A549 (cell line): Measurements from ENCODE around the gene TRIM71. TPM values are rescaled to one million over a fixed set of nuclear protein-coding genes. Genes with fewer than 3 reads are reported as not detected.
A peak's percentile ranks its signal among the peaks of the same experiment; 100 is the strongest.
"Not testable (repeated sequence)": the region's sequence is repeated elsewhere in the genome, so short reads cannot be mapped to it uniquely, and the experiment has no call there.

ENCODE experiments used
- ATAC-seq, 2 experiments: fragments of 200-7000 bp in 1 of 2; fragments of >200 bp in 1 of 2; cut with Nextera tagmentation in 1 of 2; cut with Tn5 transposase in 1 of 2; 3 replicates each; pipeline versions ENCODE4 v1.8.0 to v1.9.1; 2018 to 2020; ENCODE audit warnings: mild to moderate bottlenecking in 1 of 2, moderate library complexity in 1 of 2
- CTCF ChIA-PET: fragments of 300-600 bp; sonication (Branson Sonifier 250); formaldehyde crosslinking; extraction: SDS; loops from one replicate; lab custom pipeline; 2021; ENCODE audit warnings: antibody characterized with exemption, inconsistent platforms; lab: Yijun Ruan, JAX
- POLR2A ChIA-PET: fragments of 350-600 bp; formaldehyde crosslinking; extraction: SDS; loops from one replicate; lab custom pipeline; 2021; ENCODE audit warnings: antibody characterized with exemption, inconsistent platforms; lab: Yijun Ruan, JAX
- DNase-seq, 2 experiments: peaks; one replicate each; pipeline versions ENCODE4 v3.0.0 to v3.0.0-alpha.2; 2011 to 2016; ENCODE audit warnings: low read depth in 1 of 2, low spot score in 1 of 2
- FAIRE-seq: peaks from 2 replicates; lab custom pipeline; 2011; peaks lifted over from hg19 to GRCh38; lab: Jason Lieb, UNC
- H3K27ac ChIP-seq, 2 experiments: fragments of >200 bp; sonication (Bioruptor Twin); formaldehyde crosslinking; 3 replicates each; pipeline ENCODE4 v1.5.1; 2016 to 2017
- H3K4me1 ChIP-seq: fragments of >200 bp; sonication (Bioruptor Twin); formaldehyde crosslinking; 3 replicates; pipeline ENCODE4 v1.6.1; 2016
- H3K4me2 ChIP-seq: fragments of >200 bp; sonication (Bioruptor Twin); formaldehyde crosslinking; 3 replicates; pipeline ENCODE4 v1.6.1; 2016
- H3K4me3 ChIP-seq: fragments of >200 bp; sonication (Bioruptor Twin); formaldehyde crosslinking; 3 replicates; pipeline ENCODE4 v1.5.1; 2016
- H3K9me3 ChIP-seq: fragments of >200 bp; sonication (Bioruptor Twin); formaldehyde crosslinking; 3 replicates; pipeline ENCODE4 v1.6.1; 2016
- ATOH8 ChIP-seq: fragments of 250-450 bp; sonication (Bioruptor Pico); IDR thresholded peaks from 2 replicates; pipeline ENCODE4 v1.5.0; 2020; ENCODE audit warnings: low read depth, mild to moderate bottlenecking, moderate library complexity
- BCL3 ChIP-seq: fragments of >200 bp; sonication (Bioruptor Twin); formaldehyde crosslinking; IDR thresholded peaks from 3 replicates; pipeline ENCODE4 v1.6.1; 2016
- CEBPB ChIP-seq, 2 experiments: fragments of >200 bp in 1 of 2; sonication (Bioruptor Twin) in 1 of 2; formaldehyde crosslinking in 1 of 2; IDR thresholded peaks; 2 replicates each; pipeline ENCODE4 v1.6.1; 2012 to 2016
- CTCF ChIP-seq: fragments of >200 bp; sonication (Bioruptor Twin); formaldehyde crosslinking; IDR thresholded peaks from 3 replicates; pipeline ENCODE4 v1.5.1; 2016
- EHMT2 ChIP-seq: fragments of 200-600 bp; sonication (generic); IDR thresholded peaks from 2 replicates; pipeline ENCODE4 v1.6.1; 2016; ENCODE audit warnings: antibody characterized with exemption, low read depth, mild to moderate bottlenecking, moderate library complexity
- ESRRA ChIP-seq: fragments of 150-350 bp; IDR thresholded peaks from 2 replicates; pipeline ENCODE4 v1.6.1; 2014; ENCODE audit warnings: mild to moderate bottlenecking, low read length, borderline replicate concordance
- FOSL2 ChIP-seq, 2 experiments: fragments of 450-650 bp in 1 of 2; fragments of >200 bp in 1 of 2; sonication (Bioruptor Twin) in 1 of 2; formaldehyde crosslinking; IDR thresholded peaks; 2 replicates each; pipeline versions ENCODE4 v1.5.0 to v1.6.1; 2016 to 2020; ENCODE audit warnings: mild to moderate bottlenecking in 1 of 2, moderate library complexity in 1 of 2
- FOXS1 ChIP-seq: fragments of 250-450 bp; sonication (Bioruptor Pico); IDR thresholded peaks from 2 replicates; pipeline ENCODE4 v1.5.0; 2020; ENCODE audit warnings: mild to moderate bottlenecking, moderate library complexity
- HDAC2 ChIP-seq: fragments of 200-600 bp; sonication (generic); IDR thresholded peaks from 2 replicates; pipeline ENCODE4 v1.6.1; 2016
- HMGXB4 ChIP-seq: fragments of 250-450 bp; sonication (Bioruptor Pico); IDR thresholded peaks from 2 replicates; pipeline ENCODE4 v1.5.0; 2021; ENCODE audit warnings: mild to moderate bottlenecking, moderate library complexity, borderline replicate concordance
- HOXA7 ChIP-seq: fragments of 250-450 bp; sonication (Bioruptor Pico); IDR thresholded peaks from 2 replicates; pipeline ENCODE4 v1.5.0; 2020; ENCODE audit warnings: mild to moderate bottlenecking, moderate library complexity
- HOXB5 ChIP-seq: fragments of 250-450 bp; sonication (Bioruptor Pico); IDR thresholded peaks from 2 replicates; pipeline ENCODE4 v1.5.0; 2020; ENCODE audit warnings: mild to moderate bottlenecking, moderate library complexity
- MAX ChIP-seq: IDR thresholded peaks from 2 replicates; pipeline ENCODE4 v1.6.1; 2012
- PBX3 ChIP-seq: IDR thresholded peaks from 2 replicates; pipeline ENCODE4 v1.6.1; 2012
- POLR2A ChIP-seq: IDR thresholded peaks from 2 replicates; pipeline ENCODE4 v1.6.1; 2012; ENCODE audit warnings: mild to moderate bottlenecking, low read length
- RAD21 ChIP-seq, 2 experiments: fragments of >200 bp in 1 of 2; sonication (Bioruptor Twin) in 1 of 2; formaldehyde crosslinking in 1 of 2; IDR thresholded peaks in 1 of 2; conservative IDR thresholded peaks in 1 of 2; 2 replicates in 1 of 2; 3 replicates in 1 of 2; pipeline ENCODE4 v1.6.1; 2012 to 2018; ENCODE audit warnings: inconsistent platforms in 1 of 2
- SMC3 ChIP-seq: fragments of >200 bp; sonication (Bioruptor Twin); formaldehyde crosslinking; IDR thresholded peaks from 3 replicates; pipeline ENCODE4 v1.6.1; 2018; ENCODE audit warnings: inconsistent platforms
- ZSCAN20 ChIP-seq: fragments of 250-450 bp; sonication (Bioruptor Pico); IDR thresholded peaks from 2 replicates; pipeline ENCODE4 v1.8.0; 2022; ENCODE audit warnings: mild to moderate bottlenecking, moderate library complexity
- WGBS: methylation state at CpG from one replicate; pipeline ENCODE4 v1.1.6; 2017; ENCODE audit errors: missing lambda C conversion rate; 5-methylcytosine and 5-hydroxymethylcytosine counted together
- polyA plus RNA-seq, 4 experiments: library from polyadenylated mRNA; depleted of rRNA in 3 of 4; stranded (reverse); fragments of >200 nt; fragmentation: RNase III in 1 of 4; extraction: RNeasy Plus Mini Kit Qiagen cat#74134 plus additional on column Dnase treatment in 1 of 4; gene quantifications; 2 replicates in 3 of 4; 3 replicates in 1 of 4; pipeline ENCODE4 v1.2.3, GENCODE V29; 2011 to 2017

Gene TRIM71
- polyA plus RNA-seq, 2 of the 4 experiments (the other 2 are of a cell fraction) = 0.01 TPM; not detected in 1

- H3K27ac ChIP-seq = peak overlapping the region in 1 of 2 experiments; percentile 51; a peak in 1 of 6 replicates
- TF ChIP-seq SMC3 (peak; percentile 29; the same call in 1 of the 3 replicates), CTCF (peak; percentile 14; the same call in 1 of the 3 replicates), RAD21 (conservative IDR thresholded peaks at IDR 0.05 in 1 of 2, IDR thresholded peaks at IDR 0.05 in 1 of 2) (peak; percentile 39 to 41; a peak in 3 of 5 replicates), MAX (peak; percentile 55)
- FAIRE-seq, H3K4me1 ChIP-seq, H3K9me3 ChIP-seq, POLR2A ChIA-PET: not testable (repeated sequence)
- peak overlapping the region; percentile 63 for H3K4me2 ChIP-seq
- CTCF ChIA-PET = interaction anchor here (0.7 to 3.3 kb wide), 12 partner anchors 9 to 172 kb away, joined by 3 to 14 read pairs (median 4); no protein-coding TSS in a partner anchor
- H3K4me3 ChIP-seq = peak overlapping the region; percentile 38
- ATAC-seq (peak; percentile 68 to 95; a peak in 4 of 6 replicates), DNase-seq (peak in 1 of 2 experiments; percentile 67)
- WGBS = 96% methylated on average over 5 of the region's 31 CpGs
Measured at GRCh38 chr3:32902887-32903371, 85.1 kb downstream of the TRIM71 start.

GRCh38 chr3:32903953-32904352 lies 86.2 kb downstream of the TRIM71 start:
- ATAC-seq = no peak
- Histone ChIP-seq H3K4me1 (no peaks in the 10 kb centered on the region), H3K27ac (no peak overlapping the region), H3K4me2 (no peak overlapping the region), H3K4me3 (no peak overlapping the region), H3K9me3 (no peaks in the 10 kb centered on the region)
- no peak for DNase-seq
- CTCF ChIA-PET = interaction anchor here (1.1 kb wide), 1 partner anchor 86 kb away, joined by 3 read pairs; no protein-coding TSS in a partner anchor
- FAIRE-seq = no peak
- POLR2A ChIA-PET = no interaction called here
- WGBS = 83% methylated on average over 10 of the region's 10 CpGs
- no peak for TF ChIP-seq BCL3
- no peak for TF ChIP-seq CEBPB (IDR thresholded peaks at IDR 0.05)
- TF ChIP-seq HOXB5 = no peak
- no peak for TF ChIP-seq POLR2A
- no peak for TF ChIP-seq PBX3
- TF ChIP-seq ATOH8 (CRISPR knock-in tag) = no peak
- no peak for TF ChIP-seq SMC3
- no peak for TF ChIP-seq FOXS1
- TF ChIP-seq ZSCAN20 (CRISPR knock-in tag) = no peak
- TF ChIP-seq HOXA7 = no peak
- no peak for TF ChIP-seq EHMT2
- no peak for TF ChIP-seq FOSL2 (IDR thresholded peaks at IDR 0.05)
- TF ChIP-seq FOSL2 (CRISPR knock-in tag; IDR thresholded peaks at IDR 0.05) = no peak
- TF ChIP-seq HDAC2 = no peak
- TF ChIP-seq ESRRA = no peak

- no peak overlapping the region for H3K4me2 ChIP-seq
- no peaks in the 10 kb centered on the region for H3K4me1 ChIP-seq
- no peak for ATAC-seq
- TF ChIP-seq ESRRA = no peak
- no peak for TF ChIP-seq CEBPB (IDR thresholded peaks at IDR 0.05)
- TF ChIP-seq HMGXB4 (CRISPR knock-in tag) = no peak
- ChIA-PET POLR2A (no interaction called here), CTCF (interaction anchor here (0.8 to 1.3 kb wide), 2 partner anchors 12 to 128 kb away, joined by 4 to 7 read pairs; no protein-coding TSS in a partner anchor)
- no peaks in the 10 kb centered on the region for H3K9me3 ChIP-seq
- 65% methylated on average over 3 of the region's 3 CpGs for whole genome bisulfite sequencing
- H3K4me3 ChIP-seq = no peak overlapping the region
- DNase-seq = no peak
- H3K27ac ChIP-seq = no peak overlapping the region
- no peak for FAIRE-seq
Measured at GRCh38 chr3:32909999-32910398, 92.2 kb downstream of the TRIM71 start.
